Bone marrow (tissue), 2 donors: ENCODE results near the gene C2orf42.
A peak's percentile ranks its signal among the peaks of the same experiment; 100 is the strongest.
"Not testable (repeated sequence)": the region's sequence is repeated elsewhere in the genome, so short reads cannot be mapped to it uniquely, and the experiment has no call there.

Experiments
- DNase-seq, 2 donors: peaks; one replicate each; lab custom pipeline; 2025; lab: John Stamatoyannopoulos, UW

C2orf42 gene

GRCh38 chr2:70132244-70133126 is 58.3 kb downstream of the C2orf42 start:
- peak in 1 of 2 donors; percentile 79 for DNase-seq

- DNase-seq = not testable (repeated sequence)
These were observed 59.3 kb downstream of the C2orf42 start for GRCh38 chr2:70131344-70132143.

- DNase-seq = no peak
These were observed 62.8 kb downstream of the C2orf42 start for GRCh38 chr2:70128005-70128404.

- no peak for DNase-seq
These were observed 64.4 kb downstream of the C2orf42 start for GRCh38 chr2:70126413-70126812.

- DNase-seq = no peak
These were observed 65.3 kb downstream of the C2orf42 start for GRCh38 chr2:70125498-70125898.

- DNase-seq = peak; percentile 44 to 54
These were observed 65.8 kb downstream of the C2orf42 start for GRCh38 chr2:70124983-70125480.

GRCh38 chr2:70123829-70124116 is 67.0 kb downstream of the C2orf42 start:
- DNase-seq = no peak

GRCh38 chr2:70123051-70123828 is 67.6 kb downstream of the C2orf42 start:
- no peak for DNase-seq

- no peak for DNase-seq
These were observed 68.3 kb downstream of the C2orf42 start for GRCh38 chr2:70122470-70122869.

GRCh38 chr2:70121627-70122372 is 69.0 kb downstream of the C2orf42 start:
- DNase-seq = no peak

GRCh38 chr2:70118798-70119454 is 71.9 kb downstream of the C2orf42 start:
- DNase-seq = no peak

GRCh38 chr2:70116936-70117552 is 73.8 kb downstream of the C2orf42 start:
- DNase-seq = no peak

- no peak for DNase-seq
These were observed 75.0 kb downstream of the C2orf42 start for GRCh38 chr2:70115646-70116442.

GRCh38 chr2:70113359-70114070 is 77.3 kb downstream of the C2orf42 start:
- no peak for DNase-seq

GRCh38 chr2:70111752-70112591 is 78.8 kb downstream of the C2orf42 start:
- DNase-seq = no peak

- DNase-seq = not testable (repeated sequence)
These were observed 80.4 kb downstream of the C2orf42 start for GRCh38 chr2:70110397-70110796.

GRCh38 chr2:70106138-70106537 is 84.7 kb downstream of the C2orf42 start:
- DNase-seq = not testable (repeated sequence)
